Activated naive CD4-positive, alpha-beta T cell treated with Interleukin-2 at 50 U/mL for 16 hours (primary cell): ENCODE data around the gene WDR46.
A peak's percentile ranks its signal among the peaks of the same experiment; 100 is the strongest.
"Not testable (repeated sequence)": the region's sequence is repeated elsewhere in the genome, so short reads cannot be mapped to it uniquely, and the experiment has no call there.

Source experiments
- DNase-seq: peaks from one replicate; pipeline ENCODE4 v3.0.0-alpha.2; 2020

Gene WDR46

GRCh38 chr6:33285214-33285613, 3.8 kb downstream of the WDR46 start:
- not testable (repeated sequence) for DNase-seq

GRCh38 chr6:33280539-33280938, 8.5 kb downstream of the WDR46 start:
- no peak for DNase-seq

DNA sequence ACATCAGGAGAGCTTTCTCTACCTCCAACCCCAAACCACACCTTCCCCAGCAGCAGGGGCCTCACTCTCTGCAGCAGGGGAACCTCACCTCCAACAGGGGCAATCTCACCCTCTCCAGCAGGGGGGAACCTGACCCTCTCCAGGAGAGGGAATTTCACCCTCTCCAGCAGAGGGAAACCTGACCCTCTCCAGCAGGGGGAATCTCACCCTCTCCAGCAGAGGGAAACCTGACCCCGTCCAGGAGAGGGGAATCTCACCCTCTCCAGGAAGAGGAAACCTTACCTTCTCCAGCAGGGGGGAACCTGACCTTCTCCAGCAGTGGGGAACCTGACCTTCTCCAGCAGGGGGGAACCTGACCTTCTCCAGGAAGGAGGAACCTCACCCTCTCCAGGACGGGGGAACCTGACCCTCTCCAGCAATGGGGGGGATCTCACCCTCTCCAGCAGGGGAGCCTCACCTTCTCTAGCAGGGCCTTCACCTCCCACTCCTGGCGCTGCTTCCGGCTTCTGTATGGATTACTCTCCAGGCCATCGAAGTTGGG, 9.0 kb downstream of the WDR46 start:
- DNase-seq: no peak

DNA sequence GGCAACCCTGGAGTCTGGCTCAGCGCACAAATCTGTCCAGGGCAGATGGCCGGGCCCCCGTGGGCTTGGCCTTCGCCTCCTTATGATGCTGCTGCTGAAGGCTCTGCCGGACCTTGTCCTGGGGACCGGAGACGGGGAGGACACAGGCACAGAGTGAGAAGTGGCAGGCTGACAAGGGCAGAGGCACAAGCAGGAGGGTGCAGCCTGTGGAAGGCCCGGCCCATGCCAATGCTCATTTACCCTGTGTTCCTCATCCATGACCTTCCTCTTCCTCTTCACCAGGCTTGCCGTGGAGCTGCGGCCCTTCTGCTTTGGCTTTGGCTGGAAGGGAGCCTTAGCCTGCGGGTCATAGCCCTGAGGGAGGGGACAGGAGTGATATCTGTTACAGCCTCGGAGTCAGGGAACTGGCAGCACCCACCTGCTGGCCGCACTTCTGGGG, 9.8 kb downstream of the WDR46 start:
- no peak for DNase-seq

- no peak for DNase-seq
Observed at GRCh38 chr6:33278810-33279209, 10.2 kb downstream of the WDR46 start.

DNA sequence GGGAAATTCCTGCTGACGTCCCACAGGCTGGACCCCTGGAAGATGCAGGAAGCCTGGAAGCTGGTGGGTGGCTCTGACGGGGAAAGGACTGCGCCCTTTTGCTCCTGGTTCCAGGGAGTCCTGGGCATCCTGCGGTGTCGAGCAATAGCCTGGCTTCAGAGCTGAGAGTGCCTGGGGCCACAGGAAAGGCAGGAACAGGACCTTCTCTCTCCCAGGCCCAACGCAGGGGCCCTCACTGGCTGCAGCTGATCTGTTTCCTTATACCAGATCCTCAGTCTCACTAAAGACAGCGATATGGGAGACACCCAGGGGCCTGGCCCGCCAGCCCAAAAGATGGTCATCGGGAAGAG, 10.7 kb downstream of the WDR46 start:
- DNase-seq: no peak

DNA sequence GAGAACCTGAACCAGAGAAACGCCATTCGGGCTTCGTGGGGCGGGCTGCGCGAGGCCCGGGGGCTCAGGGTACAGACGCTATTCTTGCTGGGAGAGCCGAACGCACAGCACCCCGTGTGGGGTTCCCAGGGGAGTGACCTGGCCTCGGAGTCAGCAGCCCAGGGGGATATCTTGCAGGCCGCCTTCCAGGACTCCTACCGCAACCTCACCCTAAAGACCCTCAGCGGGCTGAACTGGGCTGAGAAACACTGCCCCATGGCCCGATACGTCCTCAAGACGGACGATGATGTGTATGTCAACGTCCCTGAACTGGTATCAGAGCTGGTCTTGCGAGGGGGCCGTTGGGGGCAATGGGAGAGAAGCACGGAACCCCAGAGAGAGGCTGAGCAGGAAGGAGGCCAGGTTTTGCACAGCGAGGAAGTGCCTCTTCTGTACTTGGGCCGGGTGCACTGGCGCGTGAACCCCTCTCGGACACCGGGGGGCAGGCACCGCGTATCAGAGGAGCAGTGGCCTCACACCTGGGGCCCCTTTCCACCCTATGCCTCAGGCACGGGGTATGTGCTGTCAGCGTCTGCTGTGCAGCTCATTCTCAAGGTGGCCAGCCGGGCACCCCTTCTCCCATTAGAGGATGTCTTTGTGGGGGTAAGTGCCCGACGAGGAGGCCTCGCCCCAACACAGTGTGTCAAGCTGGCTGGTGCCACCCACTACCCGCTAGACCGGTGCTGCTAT, 11.2 kb downstream of the WDR46 start:
- DNase-seq: peak; percentile 33

DNA sequence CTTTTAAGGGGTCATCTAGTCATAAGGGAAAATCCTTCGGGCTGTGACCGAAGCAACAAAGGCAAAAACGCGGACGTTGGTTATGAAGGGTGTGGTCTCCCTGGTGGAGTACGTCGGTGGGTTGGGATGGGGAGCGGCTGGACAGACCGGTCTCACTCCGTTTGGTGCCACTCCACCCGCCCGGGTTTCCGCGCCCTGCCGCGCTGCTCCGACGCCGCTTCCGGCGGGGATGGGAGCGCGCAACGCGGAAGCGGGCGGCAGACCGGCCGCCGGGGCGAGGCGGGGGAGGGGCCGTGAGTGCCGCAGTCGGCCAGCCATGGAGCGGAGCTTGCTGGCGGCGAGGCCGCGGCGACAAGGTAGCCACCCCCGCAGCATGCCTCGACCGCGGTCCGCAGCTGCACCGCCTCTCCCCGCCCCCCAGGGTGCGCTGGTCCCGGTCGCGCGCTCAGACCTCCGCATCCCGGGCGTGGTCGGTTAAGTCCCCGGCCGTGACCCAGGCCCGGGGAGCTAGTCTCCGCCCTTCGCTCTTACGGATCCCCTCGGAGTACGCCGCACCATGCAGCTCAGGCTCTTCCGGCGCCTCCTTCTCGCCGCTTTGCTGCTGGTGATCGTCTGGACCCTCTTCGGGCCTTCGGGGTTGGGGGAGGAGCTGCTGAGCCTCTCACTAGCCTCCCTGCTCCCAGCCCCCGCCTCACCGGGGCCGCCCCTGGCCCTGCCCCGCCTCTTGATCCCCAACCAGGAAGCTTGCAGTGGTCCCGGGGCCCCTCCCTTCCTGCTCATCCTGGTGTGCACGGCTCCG, 12.0 kb downstream of the WDR46 start, which contains the start of gene B3GALT4:
TSS of gene B3GALT4 (plus strand) at position 260 of the 799 bp plus-strand sequence. CDS start at position 557, 297 bp downstream.
- peak; percentile 76 for DNase-seq

DNA sequence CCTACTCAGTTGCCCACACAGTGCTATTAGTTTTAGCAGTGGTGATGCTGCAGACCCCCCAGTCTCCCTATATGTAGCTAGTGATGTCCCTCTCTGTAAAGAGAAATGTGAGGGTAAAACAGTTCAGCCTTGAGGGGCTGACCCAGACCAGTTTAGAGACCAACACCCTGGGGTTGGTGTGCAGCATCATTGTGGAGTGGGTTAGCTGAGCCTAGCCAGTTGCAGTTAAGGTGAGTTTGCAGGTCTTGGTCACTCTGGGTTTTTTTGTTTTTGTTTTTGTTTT, 12.5 kb downstream of the WDR46 start:
- no peak for DNase-seq

GRCh38 chr6:33275795-33276580, 13.1 kb downstream of the WDR46 start:
- DNase-seq: not testable (repeated sequence)

DNA sequence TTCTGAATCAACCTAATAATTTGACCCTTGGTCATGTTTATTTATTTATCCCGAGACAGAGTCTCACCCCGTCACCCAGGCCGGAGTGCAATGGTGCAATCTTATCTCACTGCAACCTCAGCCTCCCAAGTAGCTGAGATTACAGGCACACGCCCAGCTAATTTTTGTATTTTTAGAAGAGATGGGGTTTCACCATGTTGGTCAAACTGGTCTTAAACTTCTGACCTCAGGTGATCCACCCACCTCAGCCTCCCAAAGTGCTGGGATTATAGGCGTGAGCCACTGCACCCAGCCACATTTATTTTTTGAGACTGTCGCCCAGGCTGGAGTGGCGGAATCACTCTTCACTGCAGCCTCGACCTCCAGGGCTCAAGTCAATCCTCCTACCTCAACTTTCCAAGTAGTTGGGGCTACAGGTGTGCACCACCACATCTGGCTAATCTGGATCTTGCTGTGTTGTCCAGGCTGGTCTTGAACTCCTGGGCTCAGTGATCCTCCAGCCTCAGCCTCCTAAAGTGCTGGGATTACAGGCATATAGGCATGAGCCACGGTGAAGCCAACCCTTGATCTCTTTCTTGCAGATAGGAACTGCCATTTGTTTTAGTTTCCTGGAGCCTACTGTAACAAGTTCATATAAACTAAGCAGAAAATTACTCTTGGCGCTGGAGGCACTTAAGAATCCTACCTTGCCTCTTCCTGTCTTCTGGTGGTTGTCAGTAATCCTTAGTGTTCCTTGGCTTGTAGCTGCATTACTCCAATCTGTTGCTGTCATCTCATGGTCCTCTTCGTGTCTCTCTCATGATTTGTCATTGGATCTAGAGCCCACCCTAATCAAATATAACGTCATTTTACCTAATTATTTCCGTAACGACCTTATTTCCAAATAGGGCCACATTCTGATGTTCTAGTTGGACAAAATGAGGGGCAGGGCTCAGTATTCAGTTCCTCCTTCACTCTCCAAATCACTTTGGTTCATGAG, 14.8 kb downstream of the WDR46 start:
- DNase-seq: no peak

DNA sequence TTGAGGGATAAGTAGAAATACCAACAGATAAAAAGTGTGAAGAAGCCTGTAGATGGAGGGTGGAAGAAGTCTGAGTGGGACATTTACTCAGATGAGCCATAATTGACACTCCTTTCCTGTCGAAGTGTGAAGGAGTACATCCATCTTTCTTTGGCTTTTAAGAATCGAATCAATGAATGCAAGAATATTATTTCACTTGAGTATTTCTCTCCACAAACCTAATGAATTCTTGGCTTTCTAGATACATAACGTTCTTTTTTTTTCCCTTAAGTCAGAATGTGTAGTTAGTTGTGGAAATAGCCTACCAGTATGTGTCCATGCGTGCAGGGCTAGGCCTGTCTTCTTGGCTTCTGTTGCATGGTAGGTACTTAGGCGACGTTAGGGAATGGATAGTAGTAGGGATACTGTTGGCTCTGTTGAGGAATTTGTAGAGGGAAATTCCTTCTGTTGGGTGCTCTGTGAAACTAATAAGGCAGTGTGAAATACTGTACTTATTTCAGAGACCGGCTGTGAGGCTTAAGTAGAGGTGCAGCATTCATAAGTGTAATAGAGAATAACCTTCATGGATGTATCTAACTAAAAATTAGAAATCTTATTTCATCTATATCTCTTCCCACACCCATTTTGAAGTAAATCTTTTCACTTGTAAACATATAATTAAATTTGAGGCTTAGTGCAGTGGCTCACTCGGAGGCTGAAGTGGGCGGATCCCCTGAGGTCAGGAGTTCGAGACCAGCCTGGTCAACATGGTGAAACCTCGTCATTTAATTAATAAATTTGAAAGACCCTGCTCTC, 15.7 kb downstream of the WDR46 start:
- no peak for DNase-seq

- no peak for DNase-seq
Observed at GRCh38 chr6:33272275-33273128, 16.5 kb downstream of the WDR46 start.

GRCh38 chr6:33271468-33272274, 17.4 kb downstream of the WDR46 start, which contains the start of the genes RPS18 and VPS52:
RPS18 (plus strand) TSS chr6:33272075; CDS start chr6:33272120, 45 bp downstream.
VPS52 (minus strand) TSS chr6:33271876; CDS start chr6:33271675, 201 bp downstream.
- DNase-seq: peak; percentile 91

- no peak for DNase-seq
Observed at GRCh38 chr6:33271117-33271467, 17.9 kb downstream of the WDR46 start.

GRCh38 chr6:33264015-33264414, 25.0 kb downstream of the WDR46 start:
- no peak for DNase-seq

GRCh38 chr6:33262490-33262889, 26.5 kb downstream of the WDR46 start:
- not testable (repeated sequence) for DNase-seq

DNA sequence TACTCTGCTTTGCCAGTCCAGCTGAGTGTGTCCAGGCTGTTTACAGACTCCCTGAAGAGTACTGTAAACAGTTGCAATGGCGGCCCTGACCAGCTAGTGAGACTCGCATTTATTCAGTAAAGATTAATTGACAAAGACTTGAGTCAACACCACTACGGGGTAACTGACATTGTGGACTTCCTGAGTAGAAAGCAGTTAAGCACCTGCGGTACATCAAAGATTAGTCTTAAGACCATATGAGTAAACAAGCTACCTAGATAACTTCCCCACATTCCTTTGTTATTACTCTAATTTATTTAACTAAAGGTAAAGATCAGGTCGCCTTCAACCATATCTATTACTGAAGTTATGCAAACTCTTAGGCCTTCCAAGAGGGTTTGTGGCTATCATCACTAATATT, 30.0 kb downstream of the WDR46 start:
- DNase-seq: no peak

GRCh38 chr6:33254591-33254990, 34.4 kb downstream of the WDR46 start:
- no peak for DNase-seq
